ENCODE measurements around the gene GTF2F2. TPM values are rescaled to one million over a fixed set of nuclear protein-coding genes. Genes with fewer than 3 reads are reported as not detected.

GTF2F2 gene
- total RNA-seq, 1 experiment from 2014 or later = 33.8 TPM

DNA sequence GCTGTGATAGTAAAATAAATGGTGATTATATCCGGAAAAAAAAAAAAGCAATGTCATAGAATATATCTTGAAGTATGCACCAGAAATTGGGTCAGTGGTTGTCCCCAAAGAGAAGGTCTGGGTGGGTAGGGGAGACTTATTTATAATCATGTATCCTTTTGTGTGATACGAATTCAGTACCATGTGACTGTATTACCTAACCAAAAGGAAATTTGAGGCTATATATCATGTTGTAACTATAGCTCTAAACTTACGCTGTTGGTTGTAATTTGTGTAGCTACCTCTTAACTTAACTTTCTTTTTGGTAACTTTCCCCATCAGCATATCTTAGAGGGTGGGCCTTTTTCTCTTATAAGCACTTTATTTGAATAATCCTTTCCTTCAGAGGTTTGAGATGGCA lies 105.7 kb downstream of the GTF2F2 start:
- ChIA-PET POLR2A (no interaction called here), CTCF (interaction anchor here (1.1 kb wide), 1 partner anchor 182 kb away, joined by 3 read pairs; no protein-coding TSS in a partner anchor)
- DNase-seq (ENCODE audit: low spot score) = no peak
- Mint-ChIP-seq H3K27me3 (ENCODE audit: low read depth) (no peaks in the 10 kb centered on the region), H3K27ac (no peak overlapping the region), H3K9me3 (no peaks in the 10 kb centered on the region), H3K4me1 (peaks cover 17% of the 10 kb centered on the region), H3K36me3 (no peaks in the 10 kb centered on the region), H3K4me3 (no peak overlapping the region)
- TF ChIP-seq, protein P1, sequence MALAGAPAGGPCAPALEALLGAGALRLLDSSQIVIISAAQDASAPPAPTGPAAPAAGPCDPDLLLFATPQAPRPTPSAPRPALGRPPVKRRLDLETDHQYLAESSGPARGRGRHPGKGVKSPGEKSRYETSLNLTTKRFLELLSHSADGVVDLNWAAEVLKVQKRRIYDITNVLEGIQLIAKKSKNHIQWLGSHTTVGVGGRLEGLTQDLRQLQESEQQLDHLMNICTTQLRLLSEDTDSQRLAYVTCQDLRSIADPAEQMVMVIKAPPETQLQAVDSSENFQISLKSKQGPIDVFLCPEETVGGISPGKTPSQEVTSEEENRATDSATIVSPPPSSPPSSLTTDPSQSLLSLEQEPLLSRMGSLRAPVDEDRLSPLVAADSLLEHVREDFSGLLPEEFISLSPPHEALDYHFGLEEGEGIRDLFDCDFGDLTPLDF (CRISPR knock-in tag; IDR thresholded peaks at IDR 0.05) = no peak
- TF ChIP-seq, protein P2, sequence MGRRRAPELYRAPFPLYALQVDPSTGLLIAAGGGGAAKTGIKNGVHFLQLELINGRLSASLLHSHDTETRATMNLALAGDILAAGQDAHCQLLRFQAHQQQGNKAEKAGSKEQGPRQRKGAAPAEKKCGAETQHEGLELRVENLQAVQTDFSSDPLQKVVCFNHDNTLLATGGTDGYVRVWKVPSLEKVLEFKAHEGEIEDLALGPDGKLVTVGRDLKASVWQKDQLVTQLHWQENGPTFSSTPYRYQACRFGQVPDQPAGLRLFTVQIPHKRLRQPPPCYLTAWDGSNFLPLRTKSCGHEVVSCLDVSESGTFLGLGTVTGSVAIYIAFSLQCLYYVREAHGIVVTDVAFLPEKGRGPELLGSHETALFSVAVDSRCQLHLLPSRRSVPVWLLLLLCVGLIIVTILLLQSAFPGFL (CRISPR knock-in tag; IDR thresholded peaks at IDR 0.05; ENCODE audit: borderline replicate concordance) = no peak
- TF ChIP-seq ZNF263 (CRISPR knock-in tag; IDR thresholded peaks at IDR 0.05; ENCODE audit: low read depth) = no peak
- TF ChIP-seq, protein P3, sequence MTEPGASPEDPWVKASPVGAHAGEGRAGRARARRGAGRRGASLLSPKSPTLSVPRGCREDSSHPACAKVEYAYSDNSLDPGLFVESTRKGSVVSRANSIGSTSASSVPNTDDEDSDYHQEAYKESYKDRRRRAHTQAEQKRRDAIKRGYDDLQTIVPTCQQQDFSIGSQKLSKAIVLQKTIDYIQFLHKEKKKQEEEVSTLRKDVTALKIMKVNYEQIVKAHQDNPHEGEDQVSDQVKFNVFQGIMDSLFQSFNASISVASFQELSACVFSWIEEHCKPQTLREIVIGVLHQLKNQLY (CRISPR knock-in tag; IDR thresholded peaks at IDR 0.05) = no peak
- TF ChIP-seq, protein P4, sequence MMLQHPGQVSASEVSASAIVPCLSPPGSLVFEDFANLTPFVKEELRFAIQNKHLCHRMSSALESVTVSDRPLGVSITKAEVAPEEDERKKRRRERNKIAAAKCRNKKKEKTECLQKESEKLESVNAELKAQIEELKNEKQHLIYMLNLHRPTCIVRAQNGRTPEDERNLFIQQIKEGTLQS (CRISPR knock-in tag; conservative IDR thresholded peaks at IDR 0.05) = no peak
- no peak for TF ChIP-seq SOX15 (CRISPR knock-in tag; IDR thresholded peaks at IDR 0.05)
- no peak for TF ChIP-seq MXD4 (CRISPR knock-in tag; IDR thresholded peaks at IDR 0.05; ENCODE audit: borderline replicate concordance)
- TF ChIP-seq NR1H2 (CRISPR knock-in tag; IDR thresholded peaks at IDR 0.05) = no peak
- no peak for ATAC-seq

DNA sequence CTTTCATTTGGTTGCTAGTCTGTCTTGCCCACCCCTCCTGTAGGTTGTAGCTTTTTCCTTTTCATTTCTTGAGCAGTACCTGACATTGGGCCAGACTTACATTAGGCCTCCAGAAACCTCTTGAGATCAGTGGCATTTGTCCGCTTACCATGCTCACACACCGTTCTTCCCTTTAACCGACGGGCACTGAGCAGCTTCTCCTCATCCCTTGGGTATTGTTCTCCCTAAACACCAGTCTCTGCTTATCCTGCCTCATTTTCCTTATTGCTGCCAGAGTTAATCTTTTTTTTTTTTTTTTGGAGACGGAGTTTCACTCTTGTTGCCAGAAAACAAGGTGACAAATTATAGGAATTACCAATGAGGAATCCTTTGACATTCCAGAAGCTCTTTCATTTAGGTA lies 107.7 kb downstream of the GTF2F2 start:
- ATAC-seq = no peak
- H3K9me3 Mint-ChIP-seq = no peaks in the 10 kb centered on the region
- no peak for DNase-seq (ENCODE audit: low spot score)
- H3K4me3 Mint-ChIP-seq = no peak overlapping the region
- POLR2A ChIA-PET = no interaction called here
- H3K27me3 Mint-ChIP-seq (ENCODE audit: low read depth) = no peaks in the 10 kb centered on the region
- H3K27ac Mint-ChIP-seq = peak overlapping the region; percentile 6; the same call in 1 of the 2 replicates
- no peaks in the 10 kb centered on the region for H3K36me3 Mint-ChIP-seq
- peaks cover 21% of the 10 kb centered on the region for H3K4me1 Mint-ChIP-seq
- CTCF ChIA-PET = no interaction called here
- TF ChIP-seq, protein P5, sequence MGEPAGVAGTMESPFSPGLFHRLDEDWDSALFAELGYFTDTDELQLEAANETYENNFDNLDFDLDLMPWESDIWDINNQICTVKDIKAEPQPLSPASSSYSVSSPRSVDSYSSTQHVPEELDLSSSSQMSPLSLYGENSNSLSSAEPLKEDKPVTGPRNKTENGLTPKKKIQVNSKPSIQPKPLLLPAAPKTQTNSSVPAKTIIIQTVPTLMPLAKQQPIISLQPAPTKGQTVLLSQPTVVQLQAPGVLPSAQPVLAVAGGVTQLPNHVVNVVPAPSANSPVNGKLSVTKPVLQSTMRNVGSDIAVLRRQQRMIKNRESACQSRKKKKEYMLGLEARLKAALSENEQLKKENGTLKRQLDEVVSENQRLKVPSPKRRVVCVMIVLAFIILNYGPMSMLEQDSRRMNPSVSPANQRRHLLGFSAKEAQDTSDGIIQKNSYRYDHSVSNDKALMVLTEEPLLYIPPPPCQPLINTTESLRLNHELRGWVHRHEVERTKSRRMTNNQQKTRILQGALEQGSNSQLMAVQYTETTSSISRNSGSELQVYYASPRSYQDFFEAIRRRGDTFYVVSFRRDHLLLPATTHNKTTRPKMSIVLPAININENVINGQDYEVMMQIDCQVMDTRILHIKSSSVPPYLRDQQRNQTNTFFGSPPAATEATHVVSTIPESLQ (CRISPR knock-in tag; IDR thresholded peaks at IDR 0.05) = no peak
- TF ChIP-seq ZNF423 (CRISPR knock-in tag; IDR thresholded peaks at IDR 0.05) (no peak), ZNF512 (CRISPR knock-in tag; IDR thresholded peaks at IDR 0.05; ENCODE audit: borderline replicate concordance) (no peak), FOXP4 (CRISPR knock-in tag; IDR thresholded peaks at IDR 0.05) (no peak), ZBTB21 (CRISPR knock-in tag; IDR thresholded peaks at IDR 0.05; ENCODE audit: borderline replicate concordance) (no peak), TP53 (CRISPR knock-in tag; IDR thresholded peaks at IDR 0.05) (no peak), ZNF396 (CRISPR knock-in tag; IDR thresholded peaks at IDR 0.05; ENCODE audit: borderline replicate concordance) (no peak), EMX1 (CRISPR knock-in tag; IDR thresholded peaks at IDR 0.05) (no peak), JUN (CRISPR knock-in tag; IDR thresholded peaks at IDR 0.05) (no peak), ZNF671 (CRISPR knock-in tag; IDR thresholded peaks at IDR 0.05) (no peak)
- TF ChIP-seq, protein P6, sequence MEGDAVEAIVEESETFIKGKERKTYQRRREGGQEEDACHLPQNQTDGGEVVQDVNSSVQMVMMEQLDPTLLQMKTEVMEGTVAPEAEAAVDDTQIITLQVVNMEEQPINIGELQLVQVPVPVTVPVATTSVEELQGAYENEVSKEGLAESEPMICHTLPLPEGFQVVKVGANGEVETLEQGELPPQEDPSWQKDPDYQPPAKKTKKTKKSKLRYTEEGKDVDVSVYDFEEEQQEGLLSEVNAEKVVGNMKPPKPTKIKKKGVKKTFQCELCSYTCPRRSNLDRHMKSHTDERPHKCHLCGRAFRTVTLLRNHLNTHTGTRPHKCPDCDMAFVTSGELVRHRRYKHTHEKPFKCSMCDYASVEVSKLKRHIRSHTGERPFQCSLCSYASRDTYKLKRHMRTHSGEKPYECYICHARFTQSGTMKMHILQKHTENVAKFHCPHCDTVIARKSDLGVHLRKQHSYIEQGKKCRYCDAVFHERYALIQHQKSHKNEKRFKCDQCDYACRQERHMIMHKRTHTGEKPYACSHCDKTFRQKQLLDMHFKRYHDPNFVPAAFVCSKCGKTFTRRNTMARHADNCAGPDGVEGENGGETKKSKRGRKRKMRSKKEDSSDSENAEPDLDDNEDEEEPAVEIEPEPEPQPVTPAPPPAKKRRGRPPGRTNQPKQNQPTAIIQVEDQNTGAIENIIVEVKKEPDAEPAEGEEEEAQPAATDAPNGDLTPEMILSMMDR (IDR thresholded peaks at IDR 0.05) = no peak
- TF ChIP-seq, protein P7, sequence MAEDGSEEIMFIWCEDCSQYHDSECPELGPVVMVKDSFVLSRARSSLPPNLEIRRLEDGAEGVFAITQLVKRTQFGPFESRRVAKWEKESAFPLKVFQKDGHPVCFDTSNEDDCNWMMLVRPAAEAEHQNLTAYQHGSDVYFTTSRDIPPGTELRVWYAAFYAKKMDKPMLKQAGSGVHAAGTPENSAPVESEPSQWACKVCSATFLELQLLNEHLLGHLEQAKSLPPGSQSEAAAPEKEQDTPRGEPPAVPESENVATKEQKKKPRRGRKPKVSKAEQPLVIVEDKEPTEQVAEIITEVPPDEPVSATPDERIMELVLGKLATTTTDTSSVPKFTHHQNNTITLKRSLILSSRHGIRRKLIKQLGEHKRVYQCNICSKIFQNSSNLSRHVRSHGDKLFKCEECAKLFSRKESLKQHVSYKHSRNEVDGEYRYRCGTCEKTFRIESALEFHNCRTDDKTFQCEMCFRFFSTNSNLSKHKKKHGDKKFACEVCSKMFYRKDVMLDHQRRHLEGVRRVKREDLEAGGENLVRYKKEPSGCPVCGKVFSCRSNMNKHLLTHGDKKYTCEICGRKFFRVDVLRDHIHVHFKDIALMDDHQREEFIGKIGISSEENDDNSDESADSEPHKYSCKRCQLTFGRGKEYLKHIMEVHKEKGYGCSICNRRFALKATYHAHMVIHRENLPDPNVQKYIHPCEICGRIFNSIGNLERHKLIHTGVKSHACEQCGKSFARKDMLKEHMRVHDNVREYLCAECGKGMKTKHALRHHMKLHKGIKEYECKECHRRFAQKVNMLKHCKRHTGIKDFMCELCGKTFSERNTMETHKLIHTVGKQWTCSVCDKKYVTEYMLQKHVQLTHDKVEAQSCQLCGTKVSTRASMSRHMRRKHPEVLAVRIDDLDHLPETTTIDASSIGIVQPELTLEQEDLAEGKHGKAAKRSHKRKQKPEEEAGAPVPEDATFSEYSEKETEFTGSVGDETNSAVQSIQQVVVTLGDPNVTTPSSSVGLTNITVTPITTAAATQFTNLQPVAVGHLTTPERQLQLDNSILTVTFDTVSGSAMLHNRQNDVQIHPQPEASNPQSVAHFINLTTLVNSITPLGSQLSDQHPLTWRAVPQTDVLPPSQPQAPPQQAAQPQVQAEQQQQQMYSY (CRISPR knock-in tag; IDR thresholded peaks at IDR 0.05) = no peak

All from WTC11 (cell line).